ENCODE results near the gene XDH. TPM values are rescaled to one million over a fixed set of nuclear protein-coding genes. Genes with fewer than 3 reads are reported as not detected.
A peak's percentile ranks its signal among the peaks of the same experiment; 100 is the strongest.

Gene XDH
- polyA plus RNA-seq, 1 experiment = 0.35 TPM

DNA sequence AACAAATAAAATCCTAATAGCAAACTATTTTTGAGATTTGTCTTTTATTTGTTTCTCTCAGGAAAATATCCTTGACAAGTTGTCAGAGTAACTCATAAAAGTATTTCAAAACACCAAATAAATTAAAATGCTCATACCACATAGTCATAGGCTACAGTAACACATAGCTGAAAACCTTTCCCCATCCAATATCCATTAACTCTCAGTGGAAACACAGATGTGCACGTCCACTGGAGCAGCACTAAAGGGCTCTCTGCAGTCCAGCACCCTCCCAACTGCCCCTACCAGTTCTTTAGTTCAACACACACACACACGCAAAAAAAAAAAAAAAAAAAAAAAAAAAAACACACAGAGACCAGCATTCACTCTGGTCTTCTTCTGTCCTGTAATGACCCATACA lies 879 bp upstream of the XDH start:
- DNase-seq (ENCODE audit: low read depth, low spot score) = no peak
- Histone ChIP-seq H3K27ac (ENCODE audit: low read depth, low read length) (no peak overlapping the region), H3K9me3 (ENCODE audit: control insufficient read depth, insufficient read depth, low read length) (peaks cover 5% of the 10 kb centered on the region; the same call in 1 of the 2 replicates), H3K27me3 (ENCODE audit: control insufficient read depth, insufficient read depth, low read length) (peaks cover 2% of the 10 kb centered on the region), H3K4me3 (ENCODE audit: low read depth, low read length) (no peak overlapping the region)
- POLR2A ChIA-PET = no interaction called here
- CTCF ChIA-PET = no interaction called here
- TF ChIP-seq, protein P1, sequence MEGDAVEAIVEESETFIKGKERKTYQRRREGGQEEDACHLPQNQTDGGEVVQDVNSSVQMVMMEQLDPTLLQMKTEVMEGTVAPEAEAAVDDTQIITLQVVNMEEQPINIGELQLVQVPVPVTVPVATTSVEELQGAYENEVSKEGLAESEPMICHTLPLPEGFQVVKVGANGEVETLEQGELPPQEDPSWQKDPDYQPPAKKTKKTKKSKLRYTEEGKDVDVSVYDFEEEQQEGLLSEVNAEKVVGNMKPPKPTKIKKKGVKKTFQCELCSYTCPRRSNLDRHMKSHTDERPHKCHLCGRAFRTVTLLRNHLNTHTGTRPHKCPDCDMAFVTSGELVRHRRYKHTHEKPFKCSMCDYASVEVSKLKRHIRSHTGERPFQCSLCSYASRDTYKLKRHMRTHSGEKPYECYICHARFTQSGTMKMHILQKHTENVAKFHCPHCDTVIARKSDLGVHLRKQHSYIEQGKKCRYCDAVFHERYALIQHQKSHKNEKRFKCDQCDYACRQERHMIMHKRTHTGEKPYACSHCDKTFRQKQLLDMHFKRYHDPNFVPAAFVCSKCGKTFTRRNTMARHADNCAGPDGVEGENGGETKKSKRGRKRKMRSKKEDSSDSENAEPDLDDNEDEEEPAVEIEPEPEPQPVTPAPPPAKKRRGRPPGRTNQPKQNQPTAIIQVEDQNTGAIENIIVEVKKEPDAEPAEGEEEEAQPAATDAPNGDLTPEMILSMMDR (IDR thresholded peaks at IDR 0.05; ENCODE audit: low read depth, low read length) = no peak

DNA sequence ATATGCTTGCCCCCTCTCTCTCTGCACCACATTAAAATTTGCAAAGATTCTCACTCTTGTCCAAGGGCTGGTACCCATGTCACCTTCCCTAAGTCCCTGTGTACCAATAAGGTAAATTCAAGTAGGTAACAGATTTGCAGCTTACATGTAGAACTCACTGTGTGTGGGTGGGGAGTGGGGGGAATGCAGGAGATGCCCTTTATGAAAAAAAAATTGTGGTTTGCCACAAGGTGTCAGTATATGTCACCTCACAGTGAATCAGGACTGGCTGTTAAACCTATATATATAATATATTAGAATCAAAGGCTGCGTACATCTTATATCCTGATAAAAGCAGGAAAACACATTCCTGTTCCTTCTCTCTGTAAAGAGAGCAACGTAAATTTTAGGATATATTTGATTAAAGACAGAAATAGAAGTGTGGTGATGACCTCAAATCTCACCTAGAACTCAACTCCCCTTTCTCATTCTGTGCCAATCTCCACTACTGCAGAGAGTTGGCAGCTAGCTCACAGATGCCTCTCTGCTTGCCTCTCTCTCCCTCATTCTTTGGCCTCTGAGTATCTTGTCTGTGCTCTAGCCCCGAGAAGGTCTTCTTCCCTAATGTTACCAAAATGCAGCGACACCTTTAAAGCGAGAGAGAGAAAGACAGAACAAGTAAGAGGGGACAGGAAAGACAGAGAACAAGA lies 536 bp downstream of the XDH start:
- DNase-seq (ENCODE audit: low read depth, low spot score) = no peak
- no peak overlapping the region for H3K27ac ChIP-seq (ENCODE audit: low read depth, low read length)
- TF ChIP-seq, protein P1 (IDR thresholded peaks at IDR 0.05; ENCODE audit: low read depth, low read length) = 0 out of 2 replicates have a peak, but pooled peaks have one; percentile 6
- no peaks in the 10 kb centered on the region for H3K9me3 ChIP-seq (ENCODE audit: control insufficient read depth, insufficient read depth, low read length)
- CTCF ChIA-PET = no interaction called here
- H3K27me3 ChIP-seq (ENCODE audit: control insufficient read depth, insufficient read depth, low read length) = peaks cover 2% of the 10 kb centered on the region
- POLR2A ChIA-PET = no interaction called here
- H3K4me3 ChIP-seq (ENCODE audit: low read depth, low read length) = no peak overlapping the region

DNA sequence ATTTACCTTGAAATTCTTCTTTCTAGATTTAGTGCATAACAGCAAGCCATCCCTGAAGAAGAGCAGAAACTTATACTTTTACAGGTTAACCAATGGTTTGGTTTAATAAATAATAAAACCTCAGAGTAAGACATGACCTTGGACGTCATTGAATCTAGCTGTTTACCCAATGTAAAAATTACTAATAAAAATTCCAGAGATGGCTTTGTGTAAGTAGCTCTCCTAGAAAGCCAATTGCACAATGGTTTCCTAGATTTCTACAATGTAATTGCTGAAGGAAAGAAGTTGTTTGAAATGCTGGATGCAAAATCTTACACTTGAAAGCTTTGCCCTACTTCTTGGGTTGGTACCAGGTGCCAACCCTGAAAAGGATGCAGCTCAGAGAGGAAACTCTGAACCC lies 1.5 kb downstream of the XDH start:
- ChIA-PET CTCF (no interaction called here), POLR2A (interaction anchor here (0.6 kb wide), 1 partner anchor 14 kb away, joined by 3 read pairs; no protein-coding TSS in a partner anchor)
- H3K27ac ChIP-seq (ENCODE audit: low read depth, low read length) = no peak overlapping the region
- H3K27me3 ChIP-seq (ENCODE audit: control insufficient read depth, insufficient read depth, low read length) = peaks cover 2% of the 10 kb centered on the region
- H3K4me3 ChIP-seq (ENCODE audit: low read depth, low read length) = no peak overlapping the region
- DNase-seq (ENCODE audit: low read depth, low spot score) = no peak
- TF ChIP-seq, protein P1 (IDR thresholded peaks at IDR 0.05; ENCODE audit: low read depth, low read length) = no peak
- no peaks in the 10 kb centered on the region for H3K9me3 ChIP-seq (ENCODE audit: control insufficient read depth, insufficient read depth, low read length)

DNA sequence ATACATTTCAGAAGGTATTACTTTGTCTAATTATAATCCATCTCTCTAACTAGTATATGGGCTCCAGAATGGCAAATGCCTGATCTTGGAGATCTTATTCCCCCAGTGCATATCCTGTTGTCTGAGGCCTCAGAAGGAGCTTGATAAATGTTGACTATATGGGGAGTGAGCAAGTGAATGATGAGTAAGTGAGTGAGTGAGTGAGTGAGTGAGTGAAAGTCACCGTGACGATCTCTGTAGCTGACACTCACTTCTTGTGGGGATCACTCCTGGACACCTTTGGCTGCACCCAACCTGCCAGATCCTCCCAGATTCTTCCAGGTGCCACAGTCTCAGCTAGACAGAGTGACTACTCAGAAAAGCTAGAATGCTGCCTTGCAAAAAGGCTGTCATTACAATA lies 2.8 kb downstream of the XDH start:
- Histone ChIP-seq H3K27ac (ENCODE audit: low read depth, low read length) (no peak overlapping the region), H3K9me3 (ENCODE audit: control insufficient read depth, insufficient read depth, low read length) (no peaks in the 10 kb centered on the region), H3K27me3 (ENCODE audit: control insufficient read depth, insufficient read depth, low read length) (peaks cover 2% of the 10 kb centered on the region), H3K4me3 (ENCODE audit: low read depth, low read length) (no peak overlapping the region)
- TF ChIP-seq, protein P1 (IDR thresholded peaks at IDR 0.05; ENCODE audit: low read depth, low read length) = no peak
- DNase-seq (ENCODE audit: low read depth, low spot score) = no peak
- ChIA-PET POLR2A (interaction anchor here (1.3 kb wide), 1 partner anchor 11 kb away, joined by 3 read pairs; no protein-coding TSS in a partner anchor), CTCF (interaction anchor here (1.3 kb wide), 1 partner anchor 56 kb away, joined by 4 read pairs; no protein-coding TSS in a partner anchor)

GRCh38 chr2:31406593-31407385 lies 7.8 kb downstream of the XDH start:
- ChIA-PET CTCF (interaction anchor here (1.2 kb wide), 1 partner anchor 73 kb away, joined by 4 read pairs; no protein-coding TSS in a partner anchor), POLR2A (no interaction called here)
- H3K4me3 ChIP-seq (ENCODE audit: low read depth, low read length) = no peak overlapping the region
- no peak overlapping the region for H3K27ac ChIP-seq (ENCODE audit: low read depth, low read length)
- no peaks in the 10 kb centered on the region for H3K27me3 ChIP-seq (ENCODE audit: control insufficient read depth, insufficient read depth, low read length)
- TF ChIP-seq, protein P1 (IDR thresholded peaks at IDR 0.05; ENCODE audit: low read depth, low read length) = no peak
- no peak for DNase-seq (ENCODE audit: low read depth, low spot score)
- no peaks in the 10 kb centered on the region for H3K9me3 ChIP-seq (ENCODE audit: control insufficient read depth, insufficient read depth, low read length)

All from AG04450 (cell line).